ENCODE results near the gene SEMG2.

DNA sequence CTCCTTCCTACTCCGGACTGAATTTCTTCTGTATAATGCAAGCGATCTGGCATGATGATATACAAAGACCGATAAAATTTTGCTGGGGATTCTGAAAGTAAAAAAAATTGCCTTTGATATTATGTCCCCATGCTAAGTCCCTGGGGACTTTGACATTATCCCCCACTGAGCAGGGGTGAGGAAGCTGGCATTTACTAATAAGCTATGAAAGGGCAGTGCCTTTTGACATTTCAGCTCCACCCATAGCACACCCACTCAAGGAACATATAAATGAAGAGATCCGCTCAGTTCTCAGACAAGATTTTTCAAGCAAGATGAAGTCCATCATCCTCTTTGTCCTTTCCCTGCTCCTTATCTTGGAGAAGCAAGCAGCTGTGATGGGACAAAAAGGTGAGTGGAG, at the start of gene SEMG2:
- no peak for TF ChIP-seq CTCF (IDR thresholded peaks at IDR 0.05)
- no peak for TF ChIP-seq POLR2A (IDR thresholded peaks at IDR 0.05)

Data from lower leg skin (tissue), 3 donors.